NT2/D1 (cell line): ENCODE measurements around the gene CKS2.

ENCODE experiments used
- DNase-seq: peaks from one replicate; pipeline ENCODE4 v3.0.0-alpha.2; 2011; ENCODE audit warnings: low read depth, low spot score
- H3K27me3 ChIP-seq: 2 replicates; pipeline ENCODE4 v1.6.0; 2011; ENCODE audit warnings: mild to moderate bottlenecking; ENCODE audit not compliant: insufficient read length, insufficient read depth
- H3K36me3 ChIP-seq: 2 replicates; pipeline ENCODE4 v1.6.1; 2011; ENCODE audit warnings: mild to moderate bottlenecking, low read length, mixed read lengths; ENCODE audit not compliant: insufficient read depth, insufficient read length
- H3K4me1 ChIP-seq: 2 replicates; pipeline ENCODE4 v1.5.1; 2011; ENCODE audit not compliant: insufficient read depth, insufficient read length
- H3K4me3 ChIP-seq: 2 replicates; pipeline ENCODE4 v1.5.1; 2011; ENCODE audit warnings: low read depth; ENCODE audit not compliant: insufficient read length
- H3K9ac ChIP-seq: 2 replicates; pipeline ENCODE4 v1.6.0; 2011; ENCODE audit warnings: low read depth; ENCODE audit not compliant: insufficient read length
- H3K9me3 ChIP-seq: 2 replicates; pipeline ENCODE4 v1.5.1; 2011; ENCODE audit warnings: mild to moderate bottlenecking, low read length; ENCODE audit not compliant: insufficient read depth
- SUZ12 ChIP-seq: IDR thresholded peaks from 2 replicates; pipeline ENCODE4 v1.6.1; 2011; ENCODE audit not compliant: insufficient read length, insufficient read depth; ENCODE audit errors: extremely low read depth
- YY1 ChIP-seq: IDR thresholded peaks from 2 replicates; pipeline ENCODE4 v1.6.1; 2011; ENCODE audit not compliant: insufficient read length, insufficient read depth
- ZNF274 ChIP-seq: IDR thresholded peaks from 2 replicates; pipeline ENCODE4 v1.6.1; 2011; ENCODE audit warnings: mild to moderate bottlenecking, low read depth, low read length

The CKS2 gene

GRCh38 chr9:89304020-89304833 is 6.8 kb upstream of the CKS2 start:
- Histone ChIP-seq H3K4me1 (no peaks in the 10 kb centered on the region), H3K9ac (no peak overlapping the region), H3K9me3 (peaks cover 22% of the 10 kb centered on the region; the same call in 1 of the 2 replicates), H3K4me3 (no peak overlapping the region), H3K27me3 (no peaks in the 10 kb centered on the region), H3K36me3 (peaks cover 16% of the 10 kb centered on the region)
- no peak for TF ChIP-seq SUZ12
- no peak for DNase-seq

DNA sequence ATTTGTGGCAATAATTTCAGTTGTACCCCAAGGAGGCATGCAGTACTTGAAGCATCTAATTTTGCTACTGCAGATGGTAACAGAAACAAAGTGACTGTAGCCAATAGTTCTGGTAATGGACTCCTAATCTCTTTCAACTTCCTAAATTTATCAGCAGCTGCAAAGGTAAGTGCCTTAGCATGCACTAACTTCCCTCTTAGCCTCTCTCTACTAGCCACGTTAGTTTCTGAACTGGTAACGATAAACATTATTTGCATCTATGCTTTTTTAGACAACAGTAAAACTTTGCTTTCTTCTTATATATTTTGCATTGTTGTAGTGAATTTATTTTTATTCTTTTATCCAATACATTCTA is 6.2 kb upstream of the CKS2 start:
- no peak for TF ChIP-seq ZNF274
- TF ChIP-seq SUZ12, result no peak
- no peak for TF ChIP-seq YY1
- Histone ChIP-seq H3K27me3 (no peaks in the 10 kb centered on the region), H3K36me3 (peaks cover 16% of the 10 kb centered on the region), H3K4me1 (no peaks in the 10 kb centered on the region), H3K9ac (no peak overlapping the region), H3K4me3 (no peak overlapping the region), H3K9me3 (peaks cover 22% of the 10 kb centered on the region; the same call in 1 of the 2 replicates)
- DNase-seq, result no peak

GRCh38 chr9:89305868-89306267 is 5.1 kb upstream of the CKS2 start:
- no peak overlapping the region for H3K9ac ChIP-seq
- no peak for DNase-seq
- peaks cover 16% of the 10 kb centered on the region for H3K36me3 ChIP-seq
- TF ChIP-seq SUZ12 (no peak), YY1 (no peak), ZNF274 (no peak)
- no peaks in the 10 kb centered on the region for H3K4me1 ChIP-seq
- H3K27me3 ChIP-seq, result no peaks in the 10 kb centered on the region
- H3K4me3 ChIP-seq, result no peak overlapping the region
- peaks cover 22% of the 10 kb centered on the region; the same call in 1 of the 2 replicates for H3K9me3 ChIP-seq

DNA sequence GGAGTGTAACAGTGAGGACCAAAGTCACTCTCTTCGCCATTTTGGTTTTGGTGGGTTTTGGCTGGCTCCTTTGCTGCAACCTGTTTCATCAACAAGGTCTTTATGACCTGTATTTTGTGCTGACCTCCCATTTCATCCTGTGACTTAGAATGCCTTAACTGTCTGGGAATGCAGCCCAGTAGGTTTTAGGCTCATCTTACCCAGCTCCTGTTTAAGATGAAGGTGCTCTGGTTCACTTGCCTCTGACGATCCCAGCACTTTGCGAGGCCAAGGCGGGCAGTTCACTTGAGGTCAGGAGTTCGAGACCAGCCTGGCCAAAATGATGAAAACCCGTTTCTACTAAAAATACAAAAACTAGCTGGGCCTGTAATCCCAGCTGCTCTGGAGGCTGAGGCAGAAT is 1.8 kb upstream of the CKS2 start:
- H3K9ac ChIP-seq, result no peak overlapping the region
- no peaks in the 10 kb centered on the region for H3K4me1 ChIP-seq
- H3K27me3 ChIP-seq, result no peaks in the 10 kb centered on the region
- H3K36me3 ChIP-seq, result peaks cover 40% of the 10 kb centered on the region
- peaks cover 14% of the 10 kb centered on the region; the same call in 1 of the 2 replicates for H3K9me3 ChIP-seq
- H3K4me3 ChIP-seq, result no peak overlapping the region
- no peak for TF ChIP-seq ZNF274
- no peak for DNase-seq

DNA sequence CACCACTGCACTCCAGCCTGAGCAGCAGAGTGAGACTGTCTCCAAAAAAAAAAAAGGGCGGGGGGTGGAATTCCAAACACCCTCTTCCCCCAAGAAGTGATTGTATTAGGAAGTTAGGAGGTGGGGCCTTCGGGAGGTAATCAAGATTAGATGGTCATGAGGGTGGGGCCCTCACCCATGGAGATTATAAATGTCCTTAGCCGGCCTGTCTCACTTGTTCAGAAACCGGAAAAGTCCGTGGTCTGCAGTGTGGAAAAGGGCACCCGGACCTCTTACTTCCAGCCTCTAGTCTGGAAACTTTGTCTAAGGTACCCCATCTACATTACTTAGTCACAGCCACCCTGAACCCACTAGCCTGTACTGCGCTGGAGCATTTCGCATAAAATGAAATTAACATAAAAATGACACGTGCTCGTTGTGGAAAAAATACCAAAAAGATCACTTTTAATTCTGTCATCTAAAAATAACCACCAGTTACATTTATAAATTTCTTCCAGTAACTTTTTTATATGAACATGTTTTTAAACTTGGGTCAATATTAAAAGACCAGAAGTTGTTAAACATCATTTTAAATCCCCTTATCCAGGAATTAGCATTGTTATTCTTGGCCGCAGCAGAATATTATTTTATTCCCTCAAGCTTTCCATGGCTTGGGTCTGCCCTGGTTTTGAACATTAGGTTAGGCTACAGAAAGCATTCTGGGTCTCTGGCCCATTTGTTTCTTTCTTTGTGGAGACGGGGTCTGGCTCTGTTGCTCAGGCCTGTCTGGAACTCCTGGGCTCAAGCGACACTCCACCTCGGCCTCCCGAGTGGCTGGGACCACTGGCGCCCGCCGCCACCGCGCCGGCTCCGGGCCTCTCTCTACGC is 1.2 kb upstream of the CKS2 start:
- Histone ChIP-seq H3K4me3 (peak overlapping the region; percentile 86), H3K9ac (peak overlapping the region; percentile 96), H3K36me3 (peaks cover 47% of the 10 kb centered on the region), H3K9me3 (peaks cover 7% of the 10 kb centered on the region; the same call in 1 of the 2 replicates), H3K27me3 (no peaks in the 10 kb centered on the region), H3K4me1 (no peaks in the 10 kb centered on the region)
- no peak for TF ChIP-seq ZNF274
- no peak for TF ChIP-seq SUZ12
- no peak for TF ChIP-seq YY1
- no peak for DNase-seq

DNA sequence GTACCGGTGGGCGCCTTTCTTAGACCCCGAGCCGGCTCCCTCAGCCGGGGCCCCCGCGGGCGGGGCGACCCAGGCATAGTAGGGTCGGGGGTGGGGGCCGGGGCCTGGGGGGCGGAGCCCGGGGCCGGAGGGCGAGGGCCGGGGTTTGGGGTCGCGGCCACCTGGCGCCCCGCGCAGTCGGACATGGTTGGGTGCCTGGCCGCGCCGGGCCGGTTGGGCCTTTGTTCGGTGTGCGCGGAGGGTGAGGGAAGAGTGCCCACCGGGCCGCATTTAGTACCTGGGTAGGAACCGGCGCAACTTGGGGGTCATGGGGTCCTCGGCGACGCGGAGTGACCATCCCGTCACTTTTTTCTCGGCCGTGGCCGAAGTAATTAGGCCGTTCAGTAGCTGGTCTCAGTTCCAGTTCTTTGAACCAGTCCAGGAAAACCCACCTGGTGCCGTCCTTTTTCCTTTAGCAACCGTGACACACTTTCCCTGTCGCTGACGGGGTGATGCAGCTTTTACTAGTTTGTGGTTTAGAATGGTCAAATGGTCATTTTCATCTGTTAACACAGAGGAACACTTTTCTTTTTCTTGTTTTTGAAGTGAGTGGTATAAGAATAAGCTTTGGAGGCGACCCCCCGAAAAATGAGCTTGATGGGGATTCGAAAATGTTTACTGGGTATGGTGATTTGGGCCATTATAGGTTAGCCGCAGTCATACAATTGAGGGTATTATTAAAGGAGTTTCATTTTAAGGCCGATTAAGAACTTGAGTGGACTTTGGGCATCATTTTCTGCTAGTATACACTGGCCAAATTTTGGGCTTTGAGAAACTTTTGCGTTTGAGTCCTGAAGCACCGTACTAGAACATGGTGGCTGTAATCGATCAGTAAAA is 589 bp downstream of the CKS2 start:
- no peaks in the 10 kb centered on the region for H3K4me1 ChIP-seq
- peak overlapping the region; percentile 84 for H3K4me3 ChIP-seq
- no peak for DNase-seq
- peaks cover 59% of the 10 kb centered on the region for H3K36me3 ChIP-seq
- H3K27me3 ChIP-seq, result no peaks in the 10 kb centered on the region
- no peaks in the 10 kb centered on the region for H3K9me3 ChIP-seq
- TF ChIP-seq ZNF274 (no peak), SUZ12 (no peak), YY1 (no peak)
- peak overlapping the region; percentile 94 for H3K9ac ChIP-seq

DNA sequence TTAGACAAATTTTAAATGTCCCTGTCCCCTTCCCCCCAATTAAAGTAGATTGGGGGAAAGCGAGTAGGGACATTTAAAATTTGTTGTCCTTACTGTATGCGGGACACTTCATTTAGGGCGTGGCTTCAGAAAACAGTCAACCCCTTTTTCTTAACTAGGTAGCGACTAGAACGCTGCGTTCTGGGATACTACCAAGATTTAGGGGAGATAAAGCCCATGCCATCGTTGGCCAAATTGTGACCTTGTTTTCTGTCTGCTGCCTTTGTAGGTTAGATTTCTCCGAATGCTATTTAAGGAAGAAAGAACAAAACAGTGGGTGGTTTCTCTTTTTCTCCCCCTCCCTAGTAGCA is 1.2 kb downstream of the CKS2 start:
- DNase-seq, result no peak
- TF ChIP-seq ZNF274 (no peak), SUZ12 (no peak), YY1 (no peak)
- Histone ChIP-seq H3K27me3 (no peaks in the 10 kb centered on the region), H3K9ac (peak overlapping the region; percentile 94), H3K9me3 (no peaks in the 10 kb centered on the region), H3K4me1 (no peaks in the 10 kb centered on the region), H3K36me3 (peaks cover 61% of the 10 kb centered on the region), H3K4me3 (peak overlapping the region; percentile 84)
